Upper lobe of left lung (tissue), 6 donors: ENCODE measurements around the gene TMPRSS12. TPM values are rescaled to one million over a fixed set of nuclear protein-coding genes. Genes with fewer than 3 reads are reported as not detected.
"Not testable (repeated sequence)": the region's sequence is repeated elsewhere in the genome, so short reads cannot be mapped to it uniquely, and the experiment has no call there.

ENCODE experiments used
- ATAC-seq, 2 donors: fragments of 200-7000 bp; cut with Tn5 transposase; one replicate each; pipeline ENCODE4 v1.9.1; 2022; ENCODE audit warnings: mild to moderate bottlenecking in 2 of 2, moderate library complexity in 2 of 2; ENCODE audit not compliant: low FRiP score in 2 of 2
- DNase-seq, 2 donors: peaks; one replicate each; pipeline ENCODE4 v3.0.0-alpha.2; 2019 to 2020
- H3K27ac ChIP-seq, 4 donors: fragments of 200-600 bp; sonication (generic); one replicate each; pipeline ENCODE4 v1.5.1; 2016 to 2019
- H3K27me3 ChIP-seq, 4 donors: fragments of 200-600 bp; sonication (generic); one replicate each; pipeline ENCODE4 v1.5.1; 2017 to 2019
- H3K36me3 ChIP-seq, 4 donors: fragments of 200-600 bp; sonication (generic); one replicate each; pipeline ENCODE4 v1.5.1; 2016 to 2019
- H3K4me1 ChIP-seq, 4 donors: fragments of 200-600 bp; sonication (generic); one replicate each; pipeline ENCODE4 v1.5.1; 2018 to 2019
- H3K4me3 ChIP-seq, 4 donors: fragments of 200-600 bp; sonication (generic); one replicate each; pipeline ENCODE4 v1.5.1; 2017 to 2019; ENCODE audit warnings: mild to moderate bottlenecking in 2 of 4, moderate library complexity in 1 of 4
- H3K9me3 ChIP-seq, 4 donors: fragments of 200-600 bp; sonication (generic); one replicate each; pipeline ENCODE4 v1.5.1; 2018 to 2019
- CTCF ChIP-seq, 6 experiments: fragments of 450-650 bp in 4 of 6; fragments of 200-600 bp in 2 of 6; sonication (generic) in 2 of 6; IDR thresholded peaks; one replicate each; pipeline ENCODE4 v1.5.1; 2016 to 2019; ENCODE audit warnings: antibody characterized with exemption in 6 of 6
- EP300 ChIP-seq, 4 donors: sonication (generic); formaldehyde crosslinking; IDR thresholded peaks; one replicate each; pipeline ENCODE4 v1.5.1; 2017; ENCODE audit warnings: antibody characterized with exemption in 4 of 4, control low read depth in 2 of 4
- POLR2A ChIP-seq, 4 donors: fragments of 450-650 bp; IDR thresholded peaks; one replicate each; pipeline ENCODE4 v1.5.1; 2016 to 2017; ENCODE audit warnings: antibody characterized with exemption in 4 of 4, mild to moderate bottlenecking in 2 of 4
- POLR2AphosphoS5 ChIP-seq, 2 donors: sonication (generic); formaldehyde crosslinking; IDR thresholded peaks; one replicate each; pipeline ENCODE4 v1.5.1; 2017; ENCODE audit warnings: antibody characterized with exemption in 2 of 2
- WGBS, 2 donors: methylation state at CpG; one replicate each; pipeline ENCODE4 v1.1.5; 2017 to 2018; 5-methylcytosine and 5-hydroxymethylcytosine counted together
- total RNA-seq, 6 donors: library from RNA; depleted of rRNA in 4 of 6; stranded (reverse); fragments of >200 nt in 4 of 6; gene quantifications; one replicate each; pipeline versions ENCODE4 v1.1.0 to v1.2.1, GENCODE V29; 2016 to 2021
- donor health status: DM: no; HTN: no; CAD: no; lungs with moderate emphysema.
- donor health status: DM: no; HTN: yes; CAD: no; lungs with severe emphysema.

Gene TMPRSS12
- total RNA-seq, 6 donors from 2014 or later = not detected

GRCh38 chr12:50928392-50928791 lies 85.7 kb downstream of the TMPRSS12 start:
- DNase-seq = no peak
- no peak for ATAC-seq
- Histone ChIP-seq H3K4me1 (peaks cover 11 to 68% (median 34%) of the 10 kb centered on the region in 4 donors), H3K4me3 (peak overlapping the region in 3 of 4 donors; percentile 70 to 83 (median 70)), H3K9me3 (no peaks in the 10 kb centered on the region), H3K36me3 (peaks cover 7 to 21% (median 16%) of the 10 kb centered on the region in 4 donors), H3K27ac (peak overlapping the region in 3 of 4 donors; percentile 84 to 89 (median 87)), H3K27me3 (no peaks in the 10 kb centered on the region)
- TF ChIP-seq CTCF (IDR thresholded peaks at IDR 0.05) (no peak), EP300 (IDR thresholded peaks at IDR 0.05) (no peak), POLR2AphosphoS5 (IDR thresholded peaks at IDR 0.05) (no peak), POLR2A (IDR thresholded peaks at IDR 0.05) (no peak)
- WGBS, 2 donors = 51 to 54% methylated on average over 3 of the region's 3 CpGs

- Histone ChIP-seq H3K27ac (no peak overlapping the region), H3K4me1 (peaks cover 16 to 76% (median 41%) of the 10 kb centered on the region in 4 donors), H3K36me3 (peaks cover 7 to 21% (median 16%) of the 10 kb centered on the region in 4 donors), H3K4me3 (no peak overlapping the region), H3K9me3 (no peaks in the 10 kb centered on the region), H3K27me3 (no peaks in the 10 kb centered on the region)
- ATAC-seq (no peak), DNase-seq (no peak)
- TF ChIP-seq EP300 (IDR thresholded peaks at IDR 0.05) (no peak), POLR2A (IDR thresholded peaks at IDR 0.05) (no peak), CTCF (IDR thresholded peaks at IDR 0.05) (no peak), POLR2AphosphoS5 (IDR thresholded peaks at IDR 0.05) (no peak)
- WGBS, 2 donors = 88 to 89% methylated on average over 3 of the region's 3 CpGs
Observed at GRCh38 chr12:50929831-50930230, 87.1 kb downstream of the TMPRSS12 start.

- WGBS, 2 donors = 87 to 89% methylated on average over 12 of the region's 12 CpGs
- DNase-seq, H3K9me3 ChIP-seq, ATAC-seq, H3K27me3 ChIP-seq, H3K4me3 ChIP-seq: not testable (repeated sequence)
- Histone ChIP-seq H3K27ac (peak overlapping the region in 1 of 4 donors; percentile 2), H3K4me1 (peaks cover 16 to 82% (median 47%) of the 10 kb centered on the region in 4 donors), H3K36me3 (peaks cover 7 to 21% (median 16%) of the 10 kb centered on the region in 4 donors)
Observed at GRCh38 chr12:50930477-50930876, 87.8 kb downstream of the TMPRSS12 start.

GRCh38 chr12:50932787-50933280 lies 90.1 kb downstream of the TMPRSS12 start:
- Histone ChIP-seq H3K27ac (peak overlapping the region in 3 of 4 donors; percentile 75 to 79 (median 78)), H3K27me3 (no peaks in the 10 kb centered on the region), H3K4me3 (no peak overlapping the region), H3K4me1 (peaks cover 19 to 86% (median 54%) of the 10 kb centered on the region in 4 donors), H3K9me3 (peaks cover 0 to 7% (median 3%) of the 10 kb centered on the region in 4 donors), H3K36me3 (peaks cover 7 to 21% (median 16%) of the 10 kb centered on the region in 4 donors)
- 73 to 75% methylated on average over 2 of the region's 2 CpGs for WGBS, 2 donors
- DNase-seq (no peak), ATAC-seq (no peak)
- no peak for TF ChIP-seq POLR2A (IDR thresholded peaks at IDR 0.05)
- no peak for TF ChIP-seq EP300 (IDR thresholded peaks at IDR 0.05)
- no peak for TF ChIP-seq POLR2AphosphoS5 (IDR thresholded peaks at IDR 0.05)
- no peak for TF ChIP-seq CTCF (IDR thresholded peaks at IDR 0.05)

- H3K27ac ChIP-seq = peak overlapping the region; percentile 63 to 79 (median 76)
- peaks cover 0 to 9% (median 4%) of the 10 kb centered on the region in 4 donors for H3K9me3 ChIP-seq
- H3K27me3 ChIP-seq = no peaks in the 10 kb centered on the region
- DNase-seq (no peak), ATAC-seq (no peak)
- TF ChIP-seq CTCF (IDR thresholded peaks at IDR 0.05) = no peak
- TF ChIP-seq POLR2A (IDR thresholded peaks at IDR 0.05) = no peak
- TF ChIP-seq POLR2AphosphoS5 (IDR thresholded peaks at IDR 0.05) = no peak
- no peak for TF ChIP-seq EP300 (IDR thresholded peaks at IDR 0.05)
- 80 to 88% methylated on average over 2 of the region's 2 CpGs for WGBS, 2 donors
- H3K36me3 ChIP-seq = peaks cover 7 to 21% (median 16%) of the 10 kb centered on the region in 4 donors
- H3K4me1 ChIP-seq = peaks cover 19 to 78% (median 48%) of the 10 kb centered on the region in 4 donors
- H3K4me3 ChIP-seq = no peak overlapping the region
Observed at GRCh38 chr12:50933459-50934124, 90.9 kb downstream of the TMPRSS12 start.
